ENCODE data around the gene DNAI2. TPM values are rescaled to one million over a fixed set of nuclear protein-coding genes. Genes with fewer than 3 reads are reported as not detected.

DNAI2 gene
- total RNA-seq, 1 donor from 2014 or later: not detected

DNA sequence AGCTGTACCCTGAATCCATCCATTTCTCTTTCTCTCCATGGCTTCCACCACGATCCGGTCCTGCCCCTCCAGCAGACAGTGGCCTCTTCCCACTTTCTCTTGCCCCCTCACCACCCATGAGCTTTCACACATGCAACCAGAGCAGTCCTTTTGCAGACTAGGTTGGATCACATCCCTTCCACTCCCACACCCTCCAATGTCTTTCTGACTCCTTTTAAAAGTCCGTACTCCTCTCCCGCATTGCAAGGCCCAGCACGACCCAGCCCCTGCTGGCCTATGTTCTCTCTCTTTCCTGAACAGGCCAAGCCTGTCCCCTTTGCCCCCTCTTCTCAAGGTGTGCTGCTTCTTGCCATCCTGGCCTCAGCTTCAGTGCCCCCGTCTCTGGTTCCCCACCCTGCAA, 22.5 kb upstream of the DNAI2 start:
- Mint-ChIP-seq H3K4me1 (ENCODE audit: low read depth) (no peaks in the 10 kb centered on the region), H3K27ac (no peak overlapping the region), H3K4me3 (ENCODE audit: low read depth) (no peak overlapping the region), H3K27me3 (peaks cover 10% of the 10 kb centered on the region), H3K36me3 (ENCODE audit: insufficient read depth) (no peaks in the 10 kb centered on the region), H3K9me3 (ENCODE audit: low read depth) (peaks cover 1% of the 10 kb centered on the region)
- TF ChIP-seq, protein P1, sequence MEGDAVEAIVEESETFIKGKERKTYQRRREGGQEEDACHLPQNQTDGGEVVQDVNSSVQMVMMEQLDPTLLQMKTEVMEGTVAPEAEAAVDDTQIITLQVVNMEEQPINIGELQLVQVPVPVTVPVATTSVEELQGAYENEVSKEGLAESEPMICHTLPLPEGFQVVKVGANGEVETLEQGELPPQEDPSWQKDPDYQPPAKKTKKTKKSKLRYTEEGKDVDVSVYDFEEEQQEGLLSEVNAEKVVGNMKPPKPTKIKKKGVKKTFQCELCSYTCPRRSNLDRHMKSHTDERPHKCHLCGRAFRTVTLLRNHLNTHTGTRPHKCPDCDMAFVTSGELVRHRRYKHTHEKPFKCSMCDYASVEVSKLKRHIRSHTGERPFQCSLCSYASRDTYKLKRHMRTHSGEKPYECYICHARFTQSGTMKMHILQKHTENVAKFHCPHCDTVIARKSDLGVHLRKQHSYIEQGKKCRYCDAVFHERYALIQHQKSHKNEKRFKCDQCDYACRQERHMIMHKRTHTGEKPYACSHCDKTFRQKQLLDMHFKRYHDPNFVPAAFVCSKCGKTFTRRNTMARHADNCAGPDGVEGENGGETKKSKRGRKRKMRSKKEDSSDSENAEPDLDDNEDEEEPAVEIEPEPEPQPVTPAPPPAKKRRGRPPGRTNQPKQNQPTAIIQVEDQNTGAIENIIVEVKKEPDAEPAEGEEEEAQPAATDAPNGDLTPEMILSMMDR (IDR thresholded peaks at IDR 0.05; ENCODE audit: unreplicated experiment): no peak
- DNase-seq (ENCODE audit: low spot score, unreplicated experiment): no peak

GRCh38 chr17:74252211-74252610, 21.8 kb upstream of the DNAI2 start:
- Mint-ChIP-seq H3K9me3 (ENCODE audit: low read depth) (no peaks in the 10 kb centered on the region), H3K36me3 (ENCODE audit: insufficient read depth) (no peaks in the 10 kb centered on the region), H3K4me1 (ENCODE audit: low read depth) (no peaks in the 10 kb centered on the region), H3K4me3 (ENCODE audit: low read depth) (no peak overlapping the region), H3K27ac (no peak overlapping the region), H3K27me3 (peaks cover 13% of the 10 kb centered on the region)
- TF ChIP-seq, protein P1 (IDR thresholded peaks at IDR 0.05; ENCODE audit: unreplicated experiment): no peak
- no peak for DNase-seq (ENCODE audit: low spot score, unreplicated experiment)

GRCh38 chr17:74253036-74253435, 21.0 kb upstream of the DNAI2 start:
- no peak overlapping the region for H3K4me3 Mint-ChIP-seq (ENCODE audit: low read depth)
- no peaks in the 10 kb centered on the region for H3K36me3 Mint-ChIP-seq (ENCODE audit: insufficient read depth)
- H3K27me3 Mint-ChIP-seq: peaks cover 18% of the 10 kb centered on the region
- no peaks in the 10 kb centered on the region for H3K4me1 Mint-ChIP-seq (ENCODE audit: low read depth)
- no peaks in the 10 kb centered on the region for H3K9me3 Mint-ChIP-seq (ENCODE audit: low read depth)
- H3K27ac Mint-ChIP-seq: no peak overlapping the region
- no peak for DNase-seq (ENCODE audit: low spot score, unreplicated experiment)
- TF ChIP-seq, protein P1 (IDR thresholded peaks at IDR 0.05; ENCODE audit: unreplicated experiment): no peak

GRCh38 chr17:74257311-74257710, 16.7 kb upstream of the DNAI2 start:
- TF ChIP-seq, protein P1 (IDR thresholded peaks at IDR 0.05; ENCODE audit: unreplicated experiment): no peak
- H3K4me3 Mint-ChIP-seq (ENCODE audit: low read depth): no peak overlapping the region
- peaks cover 40% of the 10 kb centered on the region for H3K27me3 Mint-ChIP-seq
- H3K27ac Mint-ChIP-seq: no peak overlapping the region
- no peak for DNase-seq (ENCODE audit: low spot score, unreplicated experiment)
- H3K4me1 Mint-ChIP-seq (ENCODE audit: low read depth): no peaks in the 10 kb centered on the region
- H3K9me3 Mint-ChIP-seq (ENCODE audit: low read depth): no peaks in the 10 kb centered on the region
- H3K36me3 Mint-ChIP-seq (ENCODE audit: insufficient read depth): no peaks in the 10 kb centered on the region

GRCh38 chr17:74259667-74260524, 14.1 kb upstream of the DNAI2 start:
- TF ChIP-seq, protein P1 (IDR thresholded peaks at IDR 0.05; ENCODE audit: unreplicated experiment): no peak
- Mint-ChIP-seq H3K4me1 (ENCODE audit: low read depth) (no peaks in the 10 kb centered on the region), H3K27me3 (peaks cover 45% of the 10 kb centered on the region), H3K9me3 (ENCODE audit: low read depth) (no peaks in the 10 kb centered on the region), H3K36me3 (ENCODE audit: insufficient read depth) (no peaks in the 10 kb centered on the region), H3K27ac (no peak overlapping the region), H3K4me3 (ENCODE audit: low read depth) (no peak overlapping the region)
- DNase-seq (ENCODE audit: low spot score, unreplicated experiment): no peak
